Measurements from ENCODE around the gene STK31. TPM values are rescaled to one million over a fixed set of nuclear protein-coding genes. Genes with fewer than 3 reads are reported as not detected.
A peak's percentile ranks its signal among the peaks of the same experiment; 100 is the strongest.

Gene STK31
- total and polyA plus RNA-seq, 2 experiments from 2014 or later, result 0.06 to 0.10 TPM

DNA sequence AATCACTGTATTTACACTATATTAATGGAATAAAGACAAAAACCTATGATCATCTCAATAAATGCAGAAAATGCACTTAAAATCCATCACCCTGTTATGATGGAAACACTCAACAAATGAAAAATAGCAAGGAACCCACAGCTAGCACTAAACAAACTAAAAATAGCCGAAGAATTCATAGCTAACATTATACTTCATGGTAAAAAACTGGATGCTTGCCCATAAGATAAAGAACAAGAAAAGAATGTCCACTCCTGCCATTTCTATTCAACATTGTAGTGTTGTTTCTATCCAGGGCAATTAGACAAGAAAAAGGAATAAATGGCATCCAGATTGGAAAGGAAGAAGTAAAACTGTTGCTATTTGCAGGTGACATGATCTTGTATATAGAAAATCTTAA, 142.1 kb downstream of the STK31 start:
- Histone ChIP-seq H3K36me3 (replicated peaks; ENCODE audit: insufficient read depth, low read depth) (no peaks in the 10 kb centered on the region), H3K9me2 (replicated peaks; ENCODE audit: insufficient read depth) (no peaks in the 10 kb centered on the region), H3K4me2 (no peak overlapping the region), H3K4me3 (no peak overlapping the region), H3K79me2 (no peaks in the 10 kb centered on the region), H2AFZ (no peak overlapping the region), H4K20me1 (ENCODE audit: insufficient read depth, poor library complexity, severe bottlenecking) (no peaks in the 10 kb centered on the region), H3K9me3 (ENCODE audit: low read depth) (no peaks in the 10 kb centered on the region), H3K27me3 (no peaks in the 10 kb centered on the region), H3K4me1 (ENCODE audit: insufficient read depth) (no peaks in the 10 kb centered on the region), H3K27ac (no peak overlapping the region)
- no peak for DNase-seq (ENCODE audit: low spot score)
- 38% methylated on average over 1 of the region's 1 CpG for WGBS (ENCODE audit: low lambda C conversion rate, missing lambda C conversion rate)
- no peak for TF ChIP-seq EZH2phosphoT487 (IDR thresholded peaks at IDR 0.05; ENCODE audit: low read depth, severe bottlenecking, unreplicated experiment)
- no peak for TF ChIP-seq EZH2 (IDR thresholded peaks at IDR 0.05; ENCODE audit: borderline replicate concordance)
- TF ChIP-seq, protein P1, sequence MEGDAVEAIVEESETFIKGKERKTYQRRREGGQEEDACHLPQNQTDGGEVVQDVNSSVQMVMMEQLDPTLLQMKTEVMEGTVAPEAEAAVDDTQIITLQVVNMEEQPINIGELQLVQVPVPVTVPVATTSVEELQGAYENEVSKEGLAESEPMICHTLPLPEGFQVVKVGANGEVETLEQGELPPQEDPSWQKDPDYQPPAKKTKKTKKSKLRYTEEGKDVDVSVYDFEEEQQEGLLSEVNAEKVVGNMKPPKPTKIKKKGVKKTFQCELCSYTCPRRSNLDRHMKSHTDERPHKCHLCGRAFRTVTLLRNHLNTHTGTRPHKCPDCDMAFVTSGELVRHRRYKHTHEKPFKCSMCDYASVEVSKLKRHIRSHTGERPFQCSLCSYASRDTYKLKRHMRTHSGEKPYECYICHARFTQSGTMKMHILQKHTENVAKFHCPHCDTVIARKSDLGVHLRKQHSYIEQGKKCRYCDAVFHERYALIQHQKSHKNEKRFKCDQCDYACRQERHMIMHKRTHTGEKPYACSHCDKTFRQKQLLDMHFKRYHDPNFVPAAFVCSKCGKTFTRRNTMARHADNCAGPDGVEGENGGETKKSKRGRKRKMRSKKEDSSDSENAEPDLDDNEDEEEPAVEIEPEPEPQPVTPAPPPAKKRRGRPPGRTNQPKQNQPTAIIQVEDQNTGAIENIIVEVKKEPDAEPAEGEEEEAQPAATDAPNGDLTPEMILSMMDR (IDR thresholded peaks at IDR 0.05; ENCODE audit: poor library complexity), result no peak

DNA sequence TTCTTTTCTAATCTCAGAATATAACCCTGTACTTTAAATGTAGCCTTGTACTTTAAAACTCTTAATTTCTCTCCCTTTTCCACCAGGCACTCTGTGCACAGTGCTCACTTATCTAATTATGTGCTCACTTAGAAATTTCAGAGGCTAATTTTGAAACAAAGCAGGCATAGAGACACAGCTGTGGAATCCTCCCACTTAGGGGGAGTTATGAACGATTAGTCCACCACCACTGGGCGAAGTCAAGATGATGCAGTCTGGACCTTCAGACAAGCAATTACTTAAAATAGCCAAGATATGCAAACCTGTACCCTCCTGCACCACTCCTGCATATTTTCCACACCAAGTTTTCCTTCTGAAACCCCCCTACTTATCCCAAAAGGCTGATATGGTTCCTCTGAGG, 143.0 kb downstream of the STK31 start:
- DNase-seq (ENCODE audit: low spot score), result no peak
- TF ChIP-seq EZH2 (IDR thresholded peaks at IDR 0.05; ENCODE audit: borderline replicate concordance), result no peak
- TF ChIP-seq, protein P1 (IDR thresholded peaks at IDR 0.05; ENCODE audit: poor library complexity), result no peak
- TF ChIP-seq EZH2phosphoT487 (IDR thresholded peaks at IDR 0.05; ENCODE audit: low read depth, severe bottlenecking, unreplicated experiment), result no peak

DNA sequence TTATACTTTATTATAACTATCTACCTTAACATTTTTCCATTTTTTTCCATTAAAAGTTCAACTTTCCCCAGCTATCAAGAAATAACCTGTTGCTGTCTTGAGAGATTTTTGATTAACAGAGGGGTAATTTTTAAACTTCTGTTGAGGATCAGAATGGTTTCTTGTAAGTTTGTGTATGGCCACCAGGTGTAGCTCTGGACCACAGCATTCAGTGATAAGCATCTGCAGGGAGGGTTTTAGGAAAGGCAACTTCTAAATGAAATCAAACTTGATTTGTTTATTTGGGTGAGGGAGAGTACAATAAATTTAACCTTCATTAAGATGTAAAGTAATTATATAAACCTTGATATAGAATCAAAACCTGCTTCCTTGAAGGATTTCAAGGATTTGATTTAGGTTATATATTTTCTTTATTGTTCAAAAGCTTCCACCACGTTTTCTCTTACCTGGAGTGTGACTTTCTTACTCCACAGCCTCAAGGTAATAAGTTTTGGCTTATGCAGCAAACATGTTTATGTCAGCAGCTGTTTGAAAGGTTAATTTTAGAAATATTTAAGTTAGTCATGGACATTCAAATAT, 153.3 kb downstream of the STK31 start:
- H3K4me2 ChIP-seq, result no peak overlapping the region
- H3K9me3 ChIP-seq (ENCODE audit: low read depth), result no peaks in the 10 kb centered on the region
- no peaks in the 10 kb centered on the region for H3K27me3 ChIP-seq
- H3K9me2 ChIP-seq (replicated peaks; ENCODE audit: insufficient read depth), result no peaks in the 10 kb centered on the region
- H3K36me3 ChIP-seq (replicated peaks; ENCODE audit: insufficient read depth, low read depth), result no peaks in the 10 kb centered on the region
- TF ChIP-seq, protein P1 (IDR thresholded peaks at IDR 0.05; ENCODE audit: poor library complexity), result peak; percentile 77
- no peak for TF ChIP-seq EZH2 (IDR thresholded peaks at IDR 0.05; ENCODE audit: borderline replicate concordance)
- no peaks in the 10 kb centered on the region for H3K4me1 ChIP-seq (ENCODE audit: insufficient read depth)
- no peaks in the 10 kb centered on the region for H3K79me2 ChIP-seq
- H4K20me1 ChIP-seq (ENCODE audit: insufficient read depth, poor library complexity, severe bottlenecking), result no peaks in the 10 kb centered on the region
- no peak overlapping the region for H3K4me3 ChIP-seq
- H2AFZ ChIP-seq, result no peak overlapping the region
- no peak overlapping the region for H3K27ac ChIP-seq
- WGBS (ENCODE audit: low lambda C conversion rate, missing lambda C conversion rate), result 71% methylated on average over 1 of the region's 1 CpG
- peak; percentile 56 for DNase-seq (ENCODE audit: low spot score)

More for the DNA sequence above, 143.0 kb downstream of the STK31 start:
- Histone ChIP-seq H3K9me3 (ENCODE audit: low read depth) (no peaks in the 10 kb centered on the region), H2AFZ (no peak overlapping the region), H3K4me3 (no peak overlapping the region), H3K79me2 (no peaks in the 10 kb centered on the region), H3K4me1 (ENCODE audit: insufficient read depth) (no peaks in the 10 kb centered on the region), H4K20me1 (ENCODE audit: insufficient read depth, poor library complexity, severe bottlenecking) (no peaks in the 10 kb centered on the region), H3K9me2 (replicated peaks; ENCODE audit: insufficient read depth) (no peaks in the 10 kb centered on the region), H3K27me3 (no peaks in the 10 kb centered on the region), H3K4me2 (no peak overlapping the region), H3K27ac (no peak overlapping the region), H3K36me3 (replicated peaks; ENCODE audit: insufficient read depth, low read depth) (no peaks in the 10 kb centered on the region)
- 87% methylated on average over 2 of the region's 2 CpGs for WGBS (ENCODE audit: low lambda C conversion rate, missing lambda C conversion rate)
